CD14-positive monocyte (primary cell): ENCODE measurements around the gene ANXA11. TPM values are rescaled to one million over a fixed set of nuclear protein-coding genes. Genes with fewer than 3 reads are reported as not detected.

Source experiments
- DNase-seq, 3 donors: peaks; one replicate each; pipeline ENCODE4 v3.0.0-alpha.2; 2011 to 2022
- H2AFZ ChIP-seq: 2 replicates; pipeline ENCODE4 v1.6.0; 2012; ENCODE audit warnings: mild to moderate bottlenecking, low read depth, low read length, inconsistent platforms; ENCODE audit not compliant: insufficient read depth, poor library complexity, severe bottlenecking
- H3K27ac ChIP-seq, 2 donors: 1 replicate in 1 of 2; 2 replicates in 1 of 2; pipeline ENCODE4 v1.5.1; 2012 to 2013; ENCODE audit warnings: low read length in 2 of 2, control low read depth in 1 of 2, inconsistent platforms in 1 of 2, low read depth in 1 of 2, mild to moderate bottlenecking in 1 of 2
- H3K27me3 ChIP-seq, 2 donors: one replicate each; pipeline versions ENCODE4 v1.6.0 to v1.6.1; 2011 to 2013; ENCODE audit warnings: low read length in 2 of 2; ENCODE audit not compliant: control insufficient read depth in 2 of 2, insufficient read depth in 2 of 2
- H3K36me3 ChIP-seq, 2 donors: replicated peaks in 1 of 2; 1 replicate in 1 of 2; 2 replicates in 1 of 2; pipeline versions ENCODE4 v1.5.1 to v1.6.1; 2012 to 2013; ENCODE audit warnings: low read length in 2 of 2, control low read depth in 1 of 2, inconsistent platforms in 1 of 2, mild to moderate bottlenecking in 1 of 2; ENCODE audit not compliant: insufficient read depth in 2 of 2, control insufficient read depth in 1 of 2
- H3K4me1 ChIP-seq, 2 donors: 1 replicate in 1 of 2; 2 replicates in 1 of 2; pipeline versions ENCODE4 v1.5.1 to v1.6.1; 2012 to 2013; ENCODE audit warnings: low read length in 2 of 2, control low read depth in 1 of 2, inconsistent platforms in 1 of 2, mild to moderate bottlenecking in 1 of 2, moderate library complexity in 1 of 2; ENCODE audit not compliant: insufficient read depth in 2 of 2, control insufficient read depth in 1 of 2
- H3K4me2 ChIP-seq: replicated peaks from 2 replicates; pipeline ENCODE3; 2012; ENCODE audit warnings: low read length, moderate library complexity, mild to moderate bottlenecking; ENCODE audit not compliant: poor library complexity, severe bottlenecking; ENCODE audit errors: extremely low read depth
- H3K4me3 ChIP-seq, 3 experiments: fragments of 200-600 bp in 1 of 3; sonication (generic) in 1 of 3; replicated peaks in 1 of 3; 1 replicate in 2 of 3; 2 replicates in 1 of 3; pipeline ENCODE4 v1.5.1; 2011 to 2013; ENCODE audit warnings: low read length in 3 of 3, mild to moderate bottlenecking in 3 of 3, control low read depth in 2 of 3, low read depth in 2 of 3, inconsistent platforms in 1 of 3, moderate library complexity in 1 of 3
- H3K79me2 ChIP-seq: 2 replicates; pipeline ENCODE4 v1.6.0; 2012; ENCODE audit warnings: mild to moderate bottlenecking, control low read depth, inconsistent platforms, low read length, moderate library complexity; ENCODE audit not compliant: insufficient read depth
- H3K9ac ChIP-seq: 2 replicates; pipeline ENCODE4 v1.6.0; 2017; ENCODE audit warnings: low read length, mild to moderate bottlenecking; ENCODE audit not compliant: insufficient read depth, poor library complexity, severe bottlenecking
- H3K9me3 ChIP-seq, 2 donors: replicated peaks in 1 of 2; 1 replicate in 1 of 2; 2 replicates in 1 of 2; pipeline versions ENCODE4 v1.5.1 to v1.6.1; 2012 to 2013; ENCODE audit warnings: low read length in 2 of 2, control low read depth in 1 of 2; ENCODE audit not compliant: control insufficient read depth in 1 of 2, insufficient read depth in 1 of 2
- H4K20me1 ChIP-seq: 2 replicates; pipeline ENCODE4 v1.6.0; 2012; ENCODE audit warnings: mild to moderate bottlenecking, low read length, control low read depth, moderate library complexity; ENCODE audit not compliant: insufficient read depth
- H3K27ac Mint-ChIP-seq, 7 donors: one replicate each; pipeline ENCODE4 v1.8.0; 2020; ENCODE audit warnings: mild to moderate bottlenecking in 7 of 7, mixed read lengths in 7 of 7, moderate library complexity in 6 of 7, inconsistent platforms in 2 of 7
- H3K27me3 Mint-ChIP-seq, 3 donors: one replicate each; pipeline ENCODE4 v1.8.0; 2021 to 2022; ENCODE audit warnings: low read depth in 3 of 3, mild to moderate bottlenecking in 3 of 3, mixed read lengths in 3 of 3, moderate library complexity in 3 of 3, inconsistent platforms in 1 of 3
- H3K36me3 Mint-ChIP-seq, 2 donors: one replicate each; pipeline ENCODE4 v1.8.0; 2020; ENCODE audit warnings: mixed read lengths in 2 of 2, inconsistent platforms in 1 of 2, mild to moderate bottlenecking in 1 of 2
- H3K4me1 Mint-ChIP-seq: one replicate; pipeline ENCODE4 v1.8.0; 2020; ENCODE audit warnings: mild to moderate bottlenecking, mixed read lengths
- H3K4me3 Mint-ChIP-seq, 2 donors: one replicate each; pipeline ENCODE4 v1.8.0; 2020; ENCODE audit warnings: mild to moderate bottlenecking in 2 of 2, mixed read lengths in 2 of 2, moderate library complexity in 1 of 2
- H3K9me3 Mint-ChIP-seq, 7 donors: one replicate each; pipeline ENCODE4 v1.8.0; 2020 to 2022; ENCODE audit warnings: mixed read lengths in 7 of 7, mild to moderate bottlenecking in 6 of 7, moderate library complexity in 6 of 7, inconsistent platforms in 2 of 7
- CTCF ChIP-seq: fragments of 200-600 bp; IDR thresholded peaks from one replicate; pipeline ENCODE4 v1.8.0; 2022; ENCODE audit warnings: antibody characterized with exemption, mild to moderate bottlenecking
- WGBS: methylation state at CpG from one replicate; pipeline ENCODE4 v1.1.5; 2013; ENCODE audit warnings: missing lambda C conversion rate; ENCODE audit not compliant: insufficient coverage; 5-methylcytosine and 5-hydroxymethylcytosine counted together
- intact Hi-C, 2 donors: fragments of 100-400 bp; cut with micrococcal nuclease; formaldehyde crosslinking; loops; one replicate each; pipeline versions ENCODE4 v1.15.0 to v1.15.1; 2023
- polyA plus RNA-seq, 3 donors: library from polyadenylated mRNA; depleted of rRNA in 1 of 3; unstranded in 2 of 3; stranded (reverse) in 1 of 3; fragments of 300-500 nt in 2 of 3; fragments of >200 nt in 1 of 3; fragmentation: Illumina TruSeq in 2 of 3; gene quantifications; 1 replicate in 2 of 3; 2 replicates in 1 of 3; pipeline ENCODE4 v1.2.3, GENCODE V29; 2012 to 2021

Gene ANXA11
- polyA plus RNA-seq, 3 donors = 95.6 to 174 (median 134) TPM

GRCh38 chr10:80210259-80210658 lies 4.9 kb upstream of the ANXA11 start:
- H3K4me1 Mint-ChIP-seq = peaks cover 11% of the 10 kb centered on the region
- Histone ChIP-seq H3K4me1 (peaks cover 7 to 8% of the 10 kb centered on the region in 2 donors), H3K9ac (no peak overlapping the region), H3K79me2 (peaks cover 14% of the 10 kb centered on the region), H2AFZ (no peak overlapping the region), H4K20me1 (peaks cover under 1% of the 10 kb centered on the region), H3K4me3 (no peak overlapping the region), H3K27me3 (no peaks in the 10 kb centered on the region), H3K27ac (no peak overlapping the region), H3K36me3 (no peaks in the 10 kb centered on the region), H3K9me3 (no peaks in the 10 kb centered on the region), H3K4me2 (no peak overlapping the region)
- peaks cover 2 to 4% (median 2%) of the 10 kb centered on the region in 3 donors for H3K27me3 Mint-ChIP-seq
- no peak overlapping the region for H3K27ac Mint-ChIP-seq
- no peak overlapping the region for H3K4me3 Mint-ChIP-seq
- DNase-seq = no peak
- H3K36me3 Mint-ChIP-seq = no peaks in the 10 kb centered on the region
- intact Hi-C loops = no loop called here
- no peak for TF ChIP-seq CTCF
- 97% methylated on average over 4 of the region's 4 CpGs for WGBS
- H3K9me3 Mint-ChIP-seq = peaks cover 0 to 7% (median 0%) of the 10 kb centered on the region in 7 donors

- no peak for TF ChIP-seq CTCF
- no peaks in the 10 kb centered on the region for H3K9me3 ChIP-seq
- H3K27ac ChIP-seq = no peak overlapping the region
- no peak overlapping the region for H3K27ac Mint-ChIP-seq
- WGBS = 87% methylated on average over 6 of the region's 15 CpGs
- H3K79me2 ChIP-seq = peaks cover 38% of the 10 kb centered on the region
- peaks cover 28% of the 10 kb centered on the region for H3K4me1 Mint-ChIP-seq
- H3K36me3 Mint-ChIP-seq = peaks cover 0 to 2% of the 10 kb centered on the region in 2 donors
- H3K4me3 ChIP-seq = no peak overlapping the region
- H3K4me2 ChIP-seq = no peak overlapping the region
- H4K20me1 ChIP-seq = peaks cover 24% of the 10 kb centered on the region
- no peak for DNase-seq
- H3K27me3 ChIP-seq = no peaks in the 10 kb centered on the region
- H3K27me3 Mint-ChIP-seq = peaks cover 2 to 4% (median 3%) of the 10 kb centered on the region in 3 donors
- H3K9ac ChIP-seq = no peak overlapping the region
- no peak overlapping the region for H2AFZ ChIP-seq
- H3K9me3 Mint-ChIP-seq = peaks cover 0 to 2% (median 0%) of the 10 kb centered on the region in 7 donors
- intact Hi-C loops = loop anchor here (5.0 to 10.0 kb wide), 3 partner anchors 46 to 133 kb away; partner anchors contain the start of gene TMEM254 (in 1 of the 2)
- H3K36me3 ChIP-seq = no peaks in the 10 kb centered on the region
- no peak overlapping the region for H3K4me3 Mint-ChIP-seq
- H3K4me1 ChIP-seq = peaks cover 25 to 27% of the 10 kb centered on the region in 2 donors
These were observed 2.5 kb upstream of the ANXA11 start for GRCh38 chr10:80207768-80208370.
